K562 (cell line): ENCODE data around the gene CHRDL2. TPM values are rescaled to one million over a fixed set of nuclear protein-coding genes. Genes with fewer than 3 reads are reported as not detected.
A peak's percentile ranks its signal among the peaks of the same experiment; 100 is the strongest.

Experiments
- ATAC-seq: fragments of 200-7000 bp; cut with Tn5 transposase; 3 replicates; pipeline ENCODE4 v1.9.1; 2020; ENCODE audit warnings: moderate library complexity
- BruUV-seq: library from RNA; stranded (reverse); fragments of 400-500 nt; replicated peaks from 2 replicates; lab custom pipeline; 2021; lab: Mats Ljungman, UMichigan
- CTCF ChIA-PET: fragments of 300-600 bp; formaldehyde crosslinking; extraction: SDS; loops from one replicate; lab custom pipeline; 2021; ENCODE audit warnings: low intra/inter-chr PET ratio; lab: Yijun Ruan, JAX
- POLR2A ChIA-PET: fragments of 300-600, 350-650 bp; sonication (Branson Sonifier 250); formaldehyde crosslinking; extraction: SDS; loops from one replicate; lab custom pipeline; 2021; ENCODE audit warnings: antibody characterized with exemption, inconsistent platforms; lab: Yijun Ruan, JAX
- DNase-seq, 4 experiments: peaks; one replicate each; pipeline versions ENCODE4 v3.0.0 to v3.0.0-alpha.2; 2011 to 2018; ENCODE audit warnings: low spot score in 3 of 4, mixed read lengths in 3 of 4; ENCODE audit errors: extremely low read depth in 1 of 4
- FAIRE-seq: peaks from 2 replicates; lab custom pipeline; 2011; peaks lifted over from hg19 to GRCh38; lab: Jason Lieb, UNC
- H2AFZ ChIP-seq: 2 replicates; pipeline ENCODE4 v1.6.0; 2011; ENCODE audit warnings: low read depth, low read length, control low read depth, inconsistent platforms
- H3K27ac ChIP-seq: fragments of 200-600 bp; 3 replicates; pipeline ENCODE4 v1.8.0; 2011; ENCODE audit warnings: low read depth, mild to moderate bottlenecking, control low read depth, inconsistent platforms, low read length, moderate library complexity, mixed read lengths; ENCODE audit errors: extremely low read depth
- H3K27me3 ChIP-seq, 2 experiments: fragments of 300-600 bp in 1 of 2; 2 replicates in 1 of 2; 3 replicates in 1 of 2; pipeline versions ENCODE4 v1.6.0 to v1.8.0; 2011; ENCODE audit warnings: inconsistent platforms in 2 of 2, low read length in 2 of 2, mild to moderate bottlenecking in 1 of 2, mixed read lengths in 1 of 2, moderate library complexity in 1 of 2; ENCODE audit not compliant: control insufficient read depth in 2 of 2, insufficient read depth in 2 of 2
- H3K36me3 ChIP-seq: fragments of 300-600 bp; 3 replicates; pipeline ENCODE4 v1.8.0; 2011; ENCODE audit warnings: mild to moderate bottlenecking, low read length, inconsistent platforms; ENCODE audit not compliant: control insufficient read depth, insufficient read depth
- H3K4me1 ChIP-seq, 2 experiments: fragments of 200-600 bp in 1 of 2; replicated peaks in 1 of 2; 2 replicates in 1 of 2; 3 replicates in 1 of 2; pipeline versions ENCODE4 v1.5.1 to v1.8.0; 2011; ENCODE audit warnings: inconsistent platforms in 2 of 2, low read length in 2 of 2, mild to moderate bottlenecking in 1 of 2, mixed read lengths in 1 of 2, moderate library complexity in 1 of 2; ENCODE audit not compliant: control insufficient read depth in 2 of 2, insufficient read depth in 2 of 2
- H3K4me2 ChIP-seq: 2 replicates; pipeline ENCODE4 v1.6.1; 2011; ENCODE audit warnings: low read length, control low read depth, inconsistent platforms, mixed read lengths; ENCODE audit not compliant: insufficient read depth
- H3K4me3 ChIP-seq: fragments of 200-600 bp; sonication (generic), shearing (Covaris generic); 2 replicates; pipeline ENCODE4 v1.5.1; 2016; ENCODE audit warnings: control low read depth, inconsistent platforms
- H3K79me2 ChIP-seq: fragments of 200-600 bp; 3 replicates; pipeline ENCODE4 v1.8.0; 2011; ENCODE audit warnings: low read length, inconsistent platforms; ENCODE audit not compliant: control insufficient read depth, insufficient read depth
- H3K9ac ChIP-seq, 2 experiments: 2 replicates each; pipeline versions ENCODE4 v1.6.0 to v1.6.1; 2011; ENCODE audit warnings: low read depth in 2 of 2, low read length in 2 of 2, control low read depth in 1 of 2, inconsistent platforms in 1 of 2, mild to moderate bottlenecking in 1 of 2, mixed read lengths in 1 of 2; ENCODE audit not compliant: insufficient read depth in 1 of 2
- H3K9me1 ChIP-seq: one replicate; pipeline ENCODE4 v1.6.0; 2011; ENCODE audit warnings: inconsistent platforms, mild to moderate bottlenecking, low read length, moderate library complexity; ENCODE audit not compliant: control insufficient read depth, insufficient read depth
- H3K9me3 ChIP-seq: replicated peaks from 2 replicates; pipeline ENCODE4 v1.5.1; 2011; ENCODE audit warnings: low read depth, low read length, inconsistent platforms; ENCODE audit not compliant: control insufficient read depth, insufficient read depth
- H4K20me1 ChIP-seq: replicated peaks from 2 replicates; pipeline ENCODE4 v1.6.1; 2011; ENCODE audit warnings: low read length, inconsistent platforms, mixed read lengths; ENCODE audit not compliant: control insufficient read depth, insufficient read depth
- CEBPG ChIP-seq, 3 experiments: fragments of 200-800 bp in 1 of 3; sonication (Bioruptor generic) in 1 of 3; sonication (generic) in 1 of 3; formaldehyde crosslinking in 1 of 3; IDR thresholded peaks in 2 of 3; conservative IDR thresholded peaks in 1 of 3; 2 replicates each; pipeline versions ENCODE4 v1.6.1 to v1.8.0; 2016 to 2022; ENCODE audit warnings: missing compliant biosample characterization in 2 of 3, missing genetic modification characterization in 2 of 3, mild to moderate bottlenecking in 1 of 3, missing genetic modification reagents in 1 of 3
- CLOCK ChIP-seq: fragments of 250-450 bp; sonication (Bioruptor Pico); IDR thresholded peaks from 2 replicates; pipeline ENCODE4 v1.4.0; 2020; ENCODE audit warnings: mild to moderate bottlenecking, moderate library complexity, borderline replicate concordance
- ELK1 ChIP-seq: sonication (generic); formaldehyde crosslinking; IDR thresholded peaks from 2 replicates; pipeline ENCODE4 v1.8.1; 2022; ENCODE audit warnings: missing genetic modification reagents
- GTF2E2 ChIP-seq: fragments of 200-800 bp; sonication (Bioruptor generic); IDR thresholded peaks from 2 replicates; pipeline ENCODE4 v1.6.1; 2016; ENCODE audit warnings: missing genetic modification characterization, missing compliant biosample characterization
- MAZ ChIP-seq, 2 experiments: fragments of 450-650 bp in 1 of 2; sonication (generic) in 1 of 2; formaldehyde crosslinking; IDR thresholded peaks in 1 of 2; conservative IDR thresholded peaks in 1 of 2; 2 replicates each; pipeline versions ENCODE4 v1.4.0 to v1.5.0; 2020; ENCODE audit warnings: mild to moderate bottlenecking in 1 of 2, missing genetic modification reagents in 1 of 2
- RBM22 ChIP-seq: fragments of 200-400 bp; formaldehyde crosslinking; IDR thresholded peaks from 2 replicates; pipeline ENCODE4 v1.6.1; 2018; ENCODE audit warnings: low read length, low read depth; ENCODE audit not compliant: poor library complexity, severe bottlenecking
- RNF2 ChIP-seq: sonication (generic); IDR thresholded peaks from 2 replicates; pipeline ENCODE4 v1.6.1; 2016
- SREBF1 ChIP-seq: fragments of 150-350 bp; IDR thresholded peaks from 2 replicates; pipeline ENCODE4 v1.6.1; 2014; ENCODE audit warnings: antibody characterized with exemption, low read depth, low read length, borderline replicate concordance
- TFE3 ChIP-seq: fragments of 450-650 bp; formaldehyde crosslinking; IDR thresholded peaks from 2 replicates; pipeline ENCODE4 v1.4.0; 2020; ENCODE audit warnings: mild to moderate bottlenecking, mixed read lengths
- THAP7 ChIP-seq: fragments of 250-450 bp; sonication (Bioruptor Pico); IDR thresholded peaks from 2 replicates; pipeline ENCODE4 v1.5.0; 2021
- ZNF212 ChIP-seq: fragments of 450-650 bp; formaldehyde crosslinking; IDR thresholded peaks from 2 replicates; pipeline ENCODE4 v1.4.0; 2020; ENCODE audit warnings: mild to moderate bottlenecking
- ZNF395 ChIP-seq: fragments of 200-800 bp; sonication (Bioruptor generic); IDR thresholded peaks from 2 replicates; pipeline ENCODE4 v1.6.1; 2017; ENCODE audit warnings: missing genetic modification characterization, missing compliant biosample characterization
- WGBS: fragments of 100-300 bp; shearing (Covaris generic); methylation state at CpG from one replicate; pipeline ENCODE4 v1.1.6; 2016; ENCODE audit warnings: low coverage, mixed read lengths; ENCODE audit not compliant: insufficient coverage; ENCODE audit errors: missing lambda C conversion rate; 5-methylcytosine and 5-hydroxymethylcytosine counted together
- in situ Hi-C: fragments of 300-500 bp; cut with MboI; formaldehyde crosslinking; loops from 4 replicates; pipeline ENCODE4 v1.15.0; 2018; ENCODE audit warnings: inconsistent platforms, mixed read lengths
- intact Hi-C: fragments of 100-400 bp; cut with micrococcal nuclease; formaldehyde crosslinking; loops from 2 replicates; pipeline ENCODE4 v1.14.2; 2022
- polyA plus RNA-seq, 8 experiments: library from polyadenylated mRNA; depleted of rRNA in 4 of 8; stranded (reverse) in 5 of 8; unstranded in 3 of 8; fragments of >200 nt; fragmentation: Nextera tagmentation in 2 of 8; fragmentation: Illumina TruSeq in 1 of 8; extraction: Ambion mirVana in 2 of 8; extraction: Trizol in 1 of 8; gene quantifications; 2 replicates each; pipeline versions ENCODE4 v1.2.1 to v1.2.3, GENCODE V29; 2011 to 2014; ENCODE audit warnings: inconsistent platforms in 1 of 8, missing spikeins in 1 of 8
- total RNA-seq, 7 experiments: library from RNA; depleted of rRNA in 6 of 7; stranded (reverse); fragments of >200 nt in 6 of 7; fragmentation: Illumina TruSeq in 2 of 7; extraction: Trizol in 2 of 7; gene quantifications; 2 replicates each; pipeline versions ENCODE4 v1.2.1 to v1.2.3, GENCODE V29; 2011 to 2021; ENCODE audit warnings: low replicate concordance in 1 of 7

The CHRDL2 gene
- total and polyA plus RNA-seq, 9 of the 15 experiments (the other 6 are each of a cell fraction or from before 2014, with no cell fraction given), result not detected

- Histone ChIP-seq H3K4me2 (no peak overlapping the region), H3K9ac (no peak overlapping the region), H3K79me2 (peaks cover 59% of the 10 kb centered on the region), H4K20me1 (no peaks in the 10 kb centered on the region), H3K4me1 (peaks cover 2 to 5% of the 10 kb centered on the region in 2 experiments; a peak in 3 of 5 replicates), H3K36me3 (peaks cover 8% of the 10 kb centered on the region; the same call in 1 of the 3 replicates), H3K27me3 (no peaks in the 10 kb centered on the region), H3K4me3 (no peak overlapping the region), H3K9me3 (no peaks in the 10 kb centered on the region), H3K27ac (no peak overlapping the region), H3K9me1 (no peaks in the 10 kb centered on the region), H2AFZ (no peak overlapping the region)
- FAIRE-seq, result no peak
- DNase-seq, result no peak
- CTCF ChIA-PET, result no interaction called here
- intact Hi-C loops, result no loop called here
- no TSS peak for BruUV-seq
- POLR2A ChIA-PET, result no interaction called here
- in situ Hi-C loops, result no loop called here
- 30% methylated on average over 1 of the region's 1 CpG for WGBS
- ATAC-seq, result peak; percentile 59
- TF ChIP-seq THAP7 (no peak), ZNF395 (no peak), RNF2 (no peak), ZNF212 (CRISPR knock-in tag) (no peak), CLOCK (no peak), GTF2E2 (tag) (no peak), CEBPG (CRISPR knock-in tag; IDR thresholded peaks at IDR 0.05) (peak; percentile 38; the same call in 1 of the 2 replicates), CEBPG (tag; conservative IDR thresholded peaks at IDR 0.05 in 1 of 2, IDR thresholded peaks at IDR 0.05 in 1 of 2) (peak; percentile 67 to 78; a peak in 3 of 4 replicates), SREBF1 (no peak), ELK1 (CRISPR knock-in tag) (no peak), RBM22 (no peak), MAZ (CRISPR knock-in tag; conservative IDR thresholded peaks at IDR 0.05 in 1 of 2, IDR thresholded peaks at IDR 0.05 in 1 of 2) (no peak), TFE3 (CRISPR knock-in tag) (no peak)
Measured at GRCh38 chr11:74755395-74755995, 24.3 kb upstream of the CHRDL2 start.
